Smooth muscle cell (in vitro differentiated cells): ENCODE measurements around the gene PTPRK. TPM values are rescaled to one million over a fixed set of nuclear protein-coding genes. Genes with fewer than 3 reads are reported as not detected.
A peak's percentile ranks its signal among the peaks of the same experiment; 100 is the strongest.

Experiments used
- DNase-seq: peaks from one replicate; lab custom pipeline; 2025; ENCODE audit not compliant: unreplicated experiment; lab: John Stamatoyannopoulos, UW
- H2AFZ ChIP-seq: fragments of 200-600 bp; sonication (generic); 2 replicates; pipeline ENCODE4 v1.6.0; 2016; ENCODE audit warnings: antibody characterized with exemption, low read depth, mild to moderate bottlenecking
- H3F3A ChIP-seq: fragments of 200-600 bp; sonication (generic); 2 replicates; pipeline ENCODE4 v1.6.0; 2017; ENCODE audit warnings: antibody characterized with exemption, low read depth
- H3K27ac ChIP-seq: fragments of 200-600 bp; sonication (generic); 2 replicates; pipeline ENCODE4 v1.5.1; 2016; ENCODE audit warnings: low read depth, mild to moderate bottlenecking
- H3K27me3 ChIP-seq: fragments of 200-600 bp; sonication (generic); 2 replicates; pipeline ENCODE4 v1.6.1; 2016; ENCODE audit warnings: low read depth, mild to moderate bottlenecking
- H3K36me3 ChIP-seq: fragments of 200-600 bp; sonication (generic); 2 replicates; pipeline ENCODE4 v1.5.1; 2016; ENCODE audit warnings: low read depth
- H3K4me1 ChIP-seq: fragments of 200-600 bp; sonication (generic); 2 replicates; pipeline ENCODE4 v1.5.1; 2016; ENCODE audit warnings: low read depth
- H3K4me2 ChIP-seq: fragments of 200-600 bp; sonication (generic); 2 replicates; pipeline ENCODE4 v1.6.0; 2016; ENCODE audit warnings: mild to moderate bottlenecking
- H3K4me3 ChIP-seq: fragments of 200-600 bp; sonication (generic); 2 replicates; pipeline ENCODE4 v1.5.1; 2016; ENCODE audit warnings: mild to moderate bottlenecking
- H3K79me2 ChIP-seq: fragments of 200-600 bp; sonication (generic); 2 replicates; pipeline ENCODE4 v1.6.0; 2016; ENCODE audit warnings: low read depth, mild to moderate bottlenecking
- H3K9ac ChIP-seq: fragments of 200-600 bp; sonication (generic); 2 replicates; pipeline ENCODE4 v1.6.0; 2016; ENCODE audit warnings: low read depth
- H3K9me3 ChIP-seq: fragments of 200-600 bp; sonication (generic); replicated peaks from 2 replicates; pipeline ENCODE4 v1.5.1; 2016; ENCODE audit warnings: low read depth
- H4K20me1 ChIP-seq: fragments of 200-600 bp; sonication (generic); 2 replicates; pipeline ENCODE4 v1.6.0; 2016; ENCODE audit warnings: low read depth
- WGBS: methylation state at CpG from one replicate; pipeline ENCODE4 v1.1.7; 2016; ENCODE audit warnings: low lambda C conversion rate; 5-methylcytosine and 5-hydroxymethylcytosine counted together
- polyA plus RNA-seq: library from polyadenylated mRNA; unstranded; fragments of >200 nt; fragmentation: Nextera tagmentation; extraction: Ambion mirVana; gene quantifications from 2 replicates; pipeline ENCODE4 v1.2.1, GENCODE V29; 2016
- total RNA-seq: library from RNA; depleted of rRNA; stranded (reverse); fragments of >200 nt; gene quantifications from 2 replicates; pipeline ENCODE4 v1.2.3, GENCODE V29; 2014
- TF ChIP-seq, protein P1 (sequence below): fragments of 200-600 bp; sonication (generic); IDR thresholded peaks from 2 replicates; pipeline ENCODE4 v1.5.1; 2017; ENCODE audit warnings: borderline replicate concordance, mild to moderate bottlenecking, antibody characterized with exemption; ENCODE audit not compliant: insufficient read depth, poor library complexity, severe bottlenecking

Gene PTPRK
- total and polyA plus RNA-seq, 2 experiments from 2014 or later, result 21.7 to 50.4 TPM

DNA sequence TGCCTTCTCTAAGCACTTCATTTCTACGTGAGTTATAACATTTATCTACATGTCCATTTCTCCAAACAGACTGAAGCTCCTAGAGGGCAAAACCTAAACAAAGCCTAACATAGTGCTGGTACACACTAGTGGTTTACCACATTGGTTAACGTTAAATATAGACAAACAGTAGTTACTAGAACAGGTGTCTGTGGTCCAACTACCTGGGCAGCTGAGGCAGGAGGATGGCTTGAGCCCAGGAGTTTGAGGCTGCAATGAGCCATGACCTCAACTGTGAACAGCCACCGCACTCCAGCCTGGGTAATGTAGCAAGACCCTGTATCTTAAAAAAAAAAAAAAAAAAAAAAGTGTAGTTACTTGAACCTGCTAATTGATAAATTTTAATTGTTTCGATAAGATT lies 26.5 kb downstream of the PTPRK start:
- H3F3A ChIP-seq, result no peaks in the 10 kb centered on the region
- no peak overlapping the region for H3K9ac ChIP-seq
- H3K4me3 ChIP-seq, result no peak overlapping the region
- WGBS, result 93% methylated on average over 4 of the region's 4 CpGs
- no peaks in the 10 kb centered on the region for H3K9me3 ChIP-seq
- H3K27me3 ChIP-seq, result no peaks in the 10 kb centered on the region
- peaks cover 34% of the 10 kb centered on the region for H4K20me1 ChIP-seq
- DNase-seq, result no peak
- H3K4me2 ChIP-seq, result no peak overlapping the region
- peaks cover 43% of the 10 kb centered on the region for H3K79me2 ChIP-seq
- peaks cover 36% of the 10 kb centered on the region for H3K4me1 ChIP-seq
- no peak overlapping the region for H3K27ac ChIP-seq
- TF ChIP-seq, protein P1, sequence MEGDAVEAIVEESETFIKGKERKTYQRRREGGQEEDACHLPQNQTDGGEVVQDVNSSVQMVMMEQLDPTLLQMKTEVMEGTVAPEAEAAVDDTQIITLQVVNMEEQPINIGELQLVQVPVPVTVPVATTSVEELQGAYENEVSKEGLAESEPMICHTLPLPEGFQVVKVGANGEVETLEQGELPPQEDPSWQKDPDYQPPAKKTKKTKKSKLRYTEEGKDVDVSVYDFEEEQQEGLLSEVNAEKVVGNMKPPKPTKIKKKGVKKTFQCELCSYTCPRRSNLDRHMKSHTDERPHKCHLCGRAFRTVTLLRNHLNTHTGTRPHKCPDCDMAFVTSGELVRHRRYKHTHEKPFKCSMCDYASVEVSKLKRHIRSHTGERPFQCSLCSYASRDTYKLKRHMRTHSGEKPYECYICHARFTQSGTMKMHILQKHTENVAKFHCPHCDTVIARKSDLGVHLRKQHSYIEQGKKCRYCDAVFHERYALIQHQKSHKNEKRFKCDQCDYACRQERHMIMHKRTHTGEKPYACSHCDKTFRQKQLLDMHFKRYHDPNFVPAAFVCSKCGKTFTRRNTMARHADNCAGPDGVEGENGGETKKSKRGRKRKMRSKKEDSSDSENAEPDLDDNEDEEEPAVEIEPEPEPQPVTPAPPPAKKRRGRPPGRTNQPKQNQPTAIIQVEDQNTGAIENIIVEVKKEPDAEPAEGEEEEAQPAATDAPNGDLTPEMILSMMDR, result no peak
- H3K36me3 ChIP-seq, result no peaks in the 10 kb centered on the region
- no peak overlapping the region for H2AFZ ChIP-seq

DNA sequence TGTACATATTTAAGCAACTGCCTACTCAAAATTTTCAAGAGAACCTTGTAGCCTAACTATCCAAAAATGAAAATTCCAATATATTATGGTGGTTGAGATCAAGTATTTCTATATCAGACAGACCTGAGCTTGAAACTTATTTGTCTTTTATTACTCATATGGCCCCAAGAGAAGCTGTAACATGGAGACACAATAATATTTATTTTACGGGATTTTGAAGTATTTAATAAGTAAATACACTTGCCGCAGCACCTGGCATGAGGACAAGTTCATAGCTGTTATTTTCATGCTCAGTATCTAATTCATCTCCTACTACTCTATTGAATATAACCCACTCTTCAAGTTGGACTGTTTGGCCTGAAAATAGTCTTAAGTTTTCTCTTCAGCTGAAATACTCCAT lies 28.0 kb downstream of the PTPRK start:
- TF ChIP-seq, protein P1, result no peak

DNA sequence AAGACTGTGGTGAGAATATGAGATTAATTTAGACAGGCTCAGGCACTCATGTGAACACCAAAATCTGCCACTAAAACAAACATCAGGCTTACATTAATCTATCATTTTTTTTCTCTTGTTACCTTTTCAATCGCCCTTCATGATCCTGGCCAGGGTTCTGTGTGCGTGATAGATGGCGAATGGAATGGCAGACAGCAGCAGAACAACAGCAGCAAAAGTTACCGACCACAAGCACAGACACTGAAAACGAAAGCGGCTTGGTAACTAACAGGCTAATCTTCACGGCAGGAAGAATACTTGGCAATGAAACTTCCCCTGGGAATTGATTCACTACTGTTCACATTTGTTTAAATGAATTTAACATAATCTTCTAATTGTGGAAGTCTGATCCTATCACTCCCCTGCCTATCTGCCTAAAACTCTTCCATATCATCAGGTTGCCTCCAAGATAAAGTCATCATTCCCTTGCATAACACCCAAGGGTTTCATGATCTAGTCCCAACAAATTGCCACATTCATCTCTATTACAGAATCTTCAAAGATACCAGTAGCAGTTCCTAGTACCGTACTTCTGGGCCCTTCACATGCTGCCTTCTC lies 28.7 kb downstream of the PTPRK start:
- TF ChIP-seq, protein P1, result no peak
- Histone ChIP-seq H2AFZ (no peak overlapping the region), H3K4me1 (peaks cover 36% of the 10 kb centered on the region), H4K20me1 (peaks cover 36% of the 10 kb centered on the region), H3K79me2 (peaks cover 29% of the 10 kb centered on the region), H3K4me3 (peak overlapping the region; percentile 32), H3K27me3 (no peaks in the 10 kb centered on the region), H3K9ac (peak overlapping the region; percentile 4), H3F3A (no peaks in the 10 kb centered on the region), H3K36me3 (no peaks in the 10 kb centered on the region), H3K27ac (peak overlapping the region; percentile 43), H3K9me3 (no peaks in the 10 kb centered on the region), H3K4me2 (peak overlapping the region; percentile 71)
- no peak for DNase-seq
- WGBS, result 66% methylated on average over 8 of the region's 8 CpGs

More for the DNA sequence above, 28.0 kb downstream of the PTPRK start:
- no peak for DNase-seq
- Histone ChIP-seq H3K36me3 (no peaks in the 10 kb centered on the region), H3K4me3 (no peak overlapping the region), H3F3A (no peaks in the 10 kb centered on the region), H4K20me1 (peaks cover 37% of the 10 kb centered on the region), H2AFZ (no peak overlapping the region), H3K9me3 (no peaks in the 10 kb centered on the region), H3K9ac (no peak overlapping the region), H3K79me2 (peaks cover 35% of the 10 kb centered on the region), H3K4me1 (peaks cover 36% of the 10 kb centered on the region), H3K4me2 (peak overlapping the region; percentile 71), H3K27ac (no peak overlapping the region), H3K27me3 (no peaks in the 10 kb centered on the region)
- 98% methylated on average over 2 of the region's 2 CpGs for WGBS

DNA sequence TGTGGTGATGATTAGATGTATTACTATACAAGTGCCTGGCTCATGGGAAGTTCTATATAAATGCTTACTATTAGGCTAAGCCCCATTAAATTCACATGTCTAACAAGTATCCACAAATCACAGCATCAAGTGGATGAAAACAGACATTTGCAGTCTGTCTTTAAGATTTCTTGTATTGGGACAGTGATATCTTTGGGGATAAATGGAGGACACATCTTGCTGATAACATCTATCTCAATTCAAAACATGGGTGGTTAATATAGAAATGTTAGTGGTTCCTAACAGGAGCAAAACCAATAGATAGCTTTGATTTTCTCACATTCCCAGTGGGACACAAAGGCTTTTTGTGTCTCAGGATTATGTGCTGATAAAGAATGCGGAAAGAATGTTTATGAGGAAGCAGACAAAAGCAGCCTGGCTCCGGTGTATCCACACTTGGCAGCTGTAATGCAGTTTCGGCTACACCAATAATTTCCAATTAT lies 29.3 kb downstream of the PTPRK start:
- H3K4me1 ChIP-seq, result peaks cover 36% of the 10 kb centered on the region
- peaks cover 29% of the 10 kb centered on the region for H3K79me2 ChIP-seq
- peak overlapping the region; percentile 71 for H3K4me2 ChIP-seq
- no peaks in the 10 kb centered on the region for H3K36me3 ChIP-seq
- no peaks in the 10 kb centered on the region for H3K27me3 ChIP-seq
- TF ChIP-seq, protein P1, result no peak
- no peak overlapping the region for H2AFZ ChIP-seq
- H3K9ac ChIP-seq, result no peak overlapping the region
- no peaks in the 10 kb centered on the region for H3K9me3 ChIP-seq
- H3K4me3 ChIP-seq, result peak overlapping the region; percentile 32
- H3F3A ChIP-seq, result no peaks in the 10 kb centered on the region
- H3K27ac ChIP-seq, result peak overlapping the region; percentile 43
- no peak for DNase-seq
- WGBS, result 45% methylated on average over 3 of the region's 3 CpGs
- peaks cover 33% of the 10 kb centered on the region for H4K20me1 ChIP-seq
